Body of pancreas (tissue), 4 donors: ENCODE results near the gene MAP3K21. TPM values are rescaled to one million over a fixed set of nuclear protein-coding genes. Genes with fewer than 3 reads are reported as not detected.

Experiments used
- ATAC-seq: fragments of 150-250 bp; one replicate; pipeline ENCODE4 v1.9.1; 2016
- DNase-seq, 4 donors: peaks; one replicate each; pipeline ENCODE4 v3.0.0-alpha.2; 2019
- H3K27ac ChIP-seq, 4 donors: fragments of 200-600 bp; sonication (generic); 1 replicate in 3 of 4; 2 replicates in 1 of 4; pipeline versions ENCODE4 v1.5.1 to v1.6.1; 2016 to 2019; ENCODE audit warnings: mild to moderate bottlenecking in 1 of 4, mixed read lengths in 1 of 4, moderate library complexity in 1 of 4
- H3K27me3 ChIP-seq, 2 donors: fragments of 200-600 bp; sonication (generic); one replicate each; pipeline ENCODE4 v1.6.0; 2016; ENCODE audit warnings: mild to moderate bottlenecking in 1 of 2
- H3K36me3 ChIP-seq, 2 donors: fragments of 200-600 bp; sonication (generic); replicated peaks in 1 of 2; 2 replicates each; pipeline ENCODE4 v1.5.1; 2016; ENCODE audit warnings: low read depth in 2 of 2; ENCODE audit not compliant: insufficient read depth in 1 of 2
- H3K4me1 ChIP-seq: fragments of 200-600 bp; sonication (generic); one replicate; pipeline ENCODE4 v1.6.0; 2016
- H3K4me3 ChIP-seq, 2 donors: fragments of 200-600 bp; sonication (generic); 1 replicate in 1 of 2; 2 replicates in 1 of 2; pipeline ENCODE4 v1.5.1; 2016 to 2019
- H3K9me3 ChIP-seq, 3 donors: fragments of 200-600 bp; sonication (generic); 1 replicate in 2 of 3; 2 replicates in 1 of 3; pipeline ENCODE4 v1.5.1; 2016
- CTCF ChIP-seq, 7 experiments: fragments of 450-650 bp in 4 of 7; fragments of 200-600 bp in 3 of 7; sonication (generic) in 3 of 7; IDR thresholded peaks; one replicate each; pipeline ENCODE4 v1.5.1; 2016 to 2019; ENCODE audit warnings: antibody characterized with exemption in 7 of 7
- POLR2A ChIP-seq, 3 donors: fragments of 450-650 bp; IDR thresholded peaks; one replicate each; pipeline ENCODE4 v1.6.1; 2016; ENCODE audit warnings: antibody characterized with exemption in 3 of 3, mild to moderate bottlenecking in 2 of 3
- WGBS, 2 donors: methylation state at CpG; one replicate each; pipeline ENCODE4 v1.1.5; 2017; 5-methylcytosine and 5-hydroxymethylcytosine counted together
- intact Hi-C: fragments of 100-400 bp; cut with DNase I; formaldehyde crosslinking; loops from one replicate; pipeline ENCODE4 v1.15.1; 2023
- total RNA-seq, 2 donors: library from RNA; depleted of rRNA; stranded (reverse); fragments of >200 nt; gene quantifications; one replicate each; pipeline ENCODE4 v1.1.0, GENCODE V29; 2016

MAP3K21 gene
- total RNA-seq, 2 donors from 2014 or later: 40.2 to 62.3 TPM

GRCh38 chr1:233295237-233295974 lies 32.1 kb upstream of the MAP3K21 start, which contains the start of gene PCNX2:
Gene PCNX2, minus strand, starts transcription at chr1:233295725. Its CDS starts 247 bp downstream, at chr1:233295478.
- Histone ChIP-seq H3K27ac (peak within 1 kb of the TSS in 3 of 4 donors; percentile 18 to 70 (median 62)), H3K36me3 (no peaks in the 10 kb centered on the region), H3K4me3 (peak within 1 kb of the TSS; percentile 31 to 60), H3K9me3 (no peaks in the 10 kb centered on the region), H3K27me3 (no peaks in the 10 kb centered on the region), H3K4me1 (peaks cover 14% of the 10 kb centered on the region)
- DNase-seq (peak; percentile 55 to 74 (median 66)), ATAC-seq (peak; percentile 89)
- intact Hi-C loops: no loop called here
- peak in 2 of 3 donors; percentile 21 to 52 for TF ChIP-seq POLR2A (IDR thresholded peaks at IDR 0.05)
- TF ChIP-seq CTCF (IDR thresholded peaks at IDR 0.05): no peak
- WGBS, 2 donors: 0 to 1% methylated on average over 14 to 49 of the region's 54 CpGs

- no peak for TF ChIP-seq CTCF (IDR thresholded peaks at IDR 0.05)
- no peak for TF ChIP-seq POLR2A (IDR thresholded peaks at IDR 0.05)
- Histone ChIP-seq H3K9me3 (no peaks in the 10 kb centered on the region), H3K27me3 (no peaks in the 10 kb centered on the region), H3K4me1 (peaks cover 14% of the 10 kb centered on the region), H3K27ac (peak overlapping the region in 2 of 4 donors; percentile 62 to 70), H3K4me3 (peak overlapping the region in 1 of 2 donors; percentile 60), H3K36me3 (no peaks in the 10 kb centered on the region)
- no peak for DNase-seq
- WGBS, 2 donors: 3 to 6% methylated on average over 5 of the region's 5 CpGs
- ATAC-seq: no peak
- intact Hi-C loops: no loop called here
Observed at GRCh38 chr1:233295975-233296322, 31.6 kb upstream of the MAP3K21 start.

GRCh38 chr1:233299450-233299849 lies 28.1 kb upstream of the MAP3K21 start:
- Histone ChIP-seq H3K27me3 (no peaks in the 10 kb centered on the region), H3K27ac (no peak overlapping the region), H3K4me1 (peaks cover 14% of the 10 kb centered on the region), H3K4me3 (no peak overlapping the region), H3K9me3 (no peaks in the 10 kb centered on the region), H3K36me3 (no peaks in the 10 kb centered on the region)
- whole genome bisulfite sequencing, 2 donors: 68% methylated on average over 5 of the region's 5 CpGs
- ATAC-seq (no peak), DNase-seq (no peak)
- intact Hi-C loops: no loop called here
- TF ChIP-seq POLR2A (IDR thresholded peaks at IDR 0.05) (no peak), CTCF (IDR thresholded peaks at IDR 0.05) (no peak)

- Histone ChIP-seq H3K9me3 (no peaks in the 10 kb centered on the region), H3K4me3 (no peak overlapping the region), H3K4me1 (peaks cover 6% of the 10 kb centered on the region), H3K36me3 (no peaks in the 10 kb centered on the region), H3K27ac (no peak overlapping the region), H3K27me3 (no peaks in the 10 kb centered on the region)
- no peak for TF ChIP-seq CTCF (IDR thresholded peaks at IDR 0.05)
- no peak for TF ChIP-seq POLR2A (IDR thresholded peaks at IDR 0.05)
- 53 to 64% methylated on average over 2 of the region's 2 CpGs for WGBS, 2 donors
- ATAC-seq (no peak), DNase-seq (no peak)
- intact Hi-C loops: loop anchor here (10.0 kb wide), 1 partner anchor 494 kb away; no protein-coding TSS in a partner anchor
Observed at GRCh38 chr1:233300326-233300725, 27.2 kb upstream of the MAP3K21 start.
